Neural crest cell (in vitro differentiated cells): Measurements from ENCODE around the gene R3HDM4. TPM values are rescaled to one million over a fixed set of nuclear protein-coding genes. Genes with fewer than 3 reads are reported as not detected.

Experiments used
- DNase-seq: peaks from one replicate; pipeline ENCODE4 v3.0.0; 2021; ENCODE audit warnings: low read depth, mixed read lengths, low spot score
- H3K27ac Mint-ChIP-seq: one replicate; pipeline ENCODE4 v1.8.0; 2021; ENCODE audit warnings: mild to moderate bottlenecking, mixed read lengths; ENCODE audit not compliant: unreplicated experiment
- H3K27me3 Mint-ChIP-seq: 2 replicates; pipeline ENCODE4 v1.8.0; 2021; ENCODE audit warnings: low read depth, mild to moderate bottlenecking, mixed read lengths
- H3K36me3 Mint-ChIP-seq: 2 replicates; pipeline ENCODE4 v1.8.0; 2021; ENCODE audit warnings: low read depth, mild to moderate bottlenecking, mixed read lengths
- H3K4me1 Mint-ChIP-seq: 2 replicates; pipeline ENCODE4 v1.8.0; 2021; ENCODE audit warnings: mixed read lengths
- H3K4me3 Mint-ChIP-seq: one replicate; pipeline ENCODE4 v1.8.0; 2021; ENCODE audit warnings: mild to moderate bottlenecking, mixed read lengths
- H3K9me3 Mint-ChIP-seq: 2 replicates; pipeline ENCODE4 v1.8.0; 2021; ENCODE audit warnings: mixed read lengths
- CTCF ChIP-seq: fragments of 200-600 bp; sonication (generic); conservative IDR thresholded peaks from 2 replicates; pipeline ENCODE4 v1.5.0; 2021; ENCODE audit warnings: antibody characterized with exemption, mild to moderate bottlenecking
- total RNA-seq: library from RNA; stranded (reverse); gene quantifications from 2 replicates; pipeline ENCODE4 v1.2.1, GENCODE V29; 2021

R3HDM4 gene
- total RNA-seq, 1 donor from 2014 or later, result 50.9 TPM

- no peak for TF ChIP-seq CTCF
- Mint-ChIP-seq H3K4me3 (no peak overlapping the region), H3K4me1 (peaks cover 17% of the 10 kb centered on the region), H3K36me3 (no peaks in the 10 kb centered on the region), H3K27ac (no peak overlapping the region), H3K9me3 (no peaks in the 10 kb centered on the region), H3K27me3 (peaks cover 23% of the 10 kb centered on the region)
- DNase-seq, result no peak
Observed at GRCh38 chr19:956766-957440, 43.9 kb upstream of the R3HDM4 start.

GRCh38 chr19:955803-956765 is 43.1 kb upstream of the R3HDM4 start:
- Mint-ChIP-seq H3K4me1 (peaks cover 20% of the 10 kb centered on the region), H3K27ac (no peak overlapping the region), H3K36me3 (no peaks in the 10 kb centered on the region), H3K27me3 (peaks cover 27% of the 10 kb centered on the region), H3K4me3 (no peak overlapping the region), H3K9me3 (no peaks in the 10 kb centered on the region)
- no peak for TF ChIP-seq CTCF
- DNase-seq, result no peak

GRCh38 chr19:954672-955494 is 41.9 kb upstream of the R3HDM4 start:
- no peak overlapping the region for H3K4me3 Mint-ChIP-seq
- peaks cover 30% of the 10 kb centered on the region for H3K27me3 Mint-ChIP-seq
- H3K27ac Mint-ChIP-seq, result no peak overlapping the region
- no peaks in the 10 kb centered on the region for H3K9me3 Mint-ChIP-seq
- no peaks in the 10 kb centered on the region for H3K36me3 Mint-ChIP-seq
- DNase-seq, result no peak
- TF ChIP-seq CTCF, result no peak
- peaks cover 20% of the 10 kb centered on the region for H3K4me1 Mint-ChIP-seq

- Mint-ChIP-seq H3K9me3 (no peaks in the 10 kb centered on the region), H3K36me3 (no peaks in the 10 kb centered on the region), H3K27me3 (peaks cover 30% of the 10 kb centered on the region), H3K4me3 (no peak overlapping the region), H3K27ac (no peak overlapping the region), H3K4me1 (peaks cover 16% of the 10 kb centered on the region)
- DNase-seq, result no peak
- no peak for TF ChIP-seq CTCF
Observed at GRCh38 chr19:954272-954671, 41.3 kb upstream of the R3HDM4 start.
